MM.1S (cell line): ENCODE results near the gene KIF5A.
"Not testable (repeated sequence)": the region's sequence is repeated elsewhere in the genome, so short reads cannot be mapped to it uniquely, and the experiment has no call there.

Experiments used
- DNase-seq: peaks from one replicate; pipeline ENCODE4 v3.0.0-alpha.2; 2015
- H2AFZ ChIP-seq: fragments of 300-600 bp; sonication (generic); 2 replicates; pipeline ENCODE4 v1.6.0; 2016; ENCODE audit warnings: antibody characterized with exemption, low read length
- H3F3A ChIP-seq: fragments of 300-600 bp; sonication (generic); 2 replicates; pipeline ENCODE4 v1.6.1; 2016; ENCODE audit warnings: mild to moderate bottlenecking, antibody characterized with exemption, low read length, moderate library complexity, mixed read lengths; ENCODE audit not compliant: insufficient read depth
- H3K27ac ChIP-seq: fragments of 300-600 bp; sonication (generic); 2 replicates; pipeline ENCODE4 v1.5.1; 2016; ENCODE audit warnings: mild to moderate bottlenecking, low read length
- H3K27me3 ChIP-seq: fragments of 300-600 bp; sonication (generic); replicated peaks from 2 replicates; pipeline ENCODE4 v1.6.0; 2016; ENCODE audit warnings: low read length; ENCODE audit not compliant: insufficient read depth
- H3K36me3 ChIP-seq: fragments of 300-600 bp; sonication (generic); replicated peaks from 2 replicates; pipeline ENCODE4 v1.6.1; 2016; ENCODE audit warnings: mild to moderate bottlenecking, low read length, mixed read lengths; ENCODE audit not compliant: insufficient read depth
- H3K4me1 ChIP-seq: fragments of 300-600 bp; sonication (generic); 2 replicates; pipeline ENCODE4 v1.6.1; 2016; ENCODE audit warnings: low read length, mixed read lengths
- H3K4me2 ChIP-seq: fragments of 300-600 bp; sonication (generic); 2 replicates; pipeline ENCODE4 v1.6.0; 2016; ENCODE audit warnings: low read depth, low read length
- H3K4me3 ChIP-seq: fragments of 300-600 bp; sonication (generic); 2 replicates; pipeline ENCODE4 v1.5.1; 2016; ENCODE audit warnings: low read length, mixed read lengths
- H3K79me2 ChIP-seq: fragments of 300-600 bp; sonication (generic); 2 replicates; pipeline ENCODE4 v1.6.1; 2016; ENCODE audit warnings: mixed run types, low read length, mixed read lengths
- H3K9ac ChIP-seq: fragments of 300-600 bp; sonication (generic); 2 replicates; pipeline ENCODE4 v1.6.1; 2016; ENCODE audit warnings: low read length, mixed read lengths
- H3K9me2 ChIP-seq: fragments of 300-600 bp; sonication (generic); replicated peaks from 2 replicates; pipeline ENCODE4 v1.6.1; 2016; ENCODE audit warnings: mild to moderate bottlenecking, low read length, mixed read lengths; ENCODE audit not compliant: insufficient read depth
- H3K9me3 ChIP-seq: fragments of 300-600 bp; sonication (generic); replicated peaks from 2 replicates; pipeline ENCODE4 v1.6.1; 2016; ENCODE audit warnings: mild to moderate bottlenecking, low read length, mixed read lengths; ENCODE audit not compliant: insufficient read depth
- H4K20me1 ChIP-seq: fragments of 300-600 bp; sonication (generic); 2 replicates; pipeline ENCODE4 v1.6.1; 2016; ENCODE audit warnings: mild to moderate bottlenecking, low read length, moderate library complexity, mixed read lengths; ENCODE audit not compliant: insufficient read depth
- EZH2 ChIP-seq: fragments of 300-600 bp; sonication (generic); optimal IDR thresholded peaks from 2 replicates; pipeline ENCODE3; 2017; ENCODE audit warnings: low read depth, mild to moderate bottlenecking, antibody characterized with exemption, low read length, mixed read lengths
- EZH2phosphoT487 ChIP-seq: fragments of 300-600 bp; sonication (generic); IDR thresholded peaks from 2 replicates; pipeline ENCODE4 v1.6.1; 2018; ENCODE audit warnings: antibody characterized with exemption, low read length
- TF ChIP-seq, protein P1 (sequence below): fragments of 300-600 bp; sonication (generic); IDR thresholded peaks from 2 replicates; pipeline ENCODE4 v1.5.1; 2016; ENCODE audit warnings: antibody characterized with exemption, low read length, mixed read lengths

The KIF5A gene

DNA sequence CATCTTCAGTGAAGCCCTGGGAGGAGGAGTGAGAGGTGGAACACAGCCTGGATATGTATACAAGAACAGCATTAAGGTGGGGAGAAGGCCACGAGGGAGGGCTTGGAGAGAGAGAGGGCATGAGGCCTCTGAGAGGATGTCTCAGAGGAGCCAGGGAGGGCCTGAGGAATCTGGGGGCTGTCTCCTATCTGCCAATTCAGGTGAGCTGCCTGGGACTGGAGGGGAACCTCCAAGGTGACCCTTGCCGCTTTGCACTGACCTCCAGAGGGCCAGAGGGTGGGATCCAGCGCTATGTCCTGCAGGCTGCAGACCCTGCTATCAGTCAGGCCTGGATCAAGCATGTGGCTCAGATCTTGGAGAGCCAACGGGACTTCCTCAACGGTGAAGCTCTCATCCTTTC, 65.8 kb downstream of the KIF5A start:
- Histone ChIP-seq H3K9ac (no peak overlapping the region), H3K4me1 (peaks cover 5% of the 10 kb centered on the region; the same call in 1 of the 2 replicates), H3K27me3 (peaks cover 27% of the 10 kb centered on the region), H3K79me2 (no peaks in the 10 kb centered on the region), H3K4me2 (no peak overlapping the region), H3K36me3 (no peaks in the 10 kb centered on the region), H3K27ac (no peak overlapping the region), H3K9me2 (no peaks in the 10 kb centered on the region), H3K9me3 (no peaks in the 10 kb centered on the region), H3F3A (no peaks in the 10 kb centered on the region), H3K4me3 (no peak overlapping the region), H2AFZ (no peak overlapping the region), H4K20me1 (no peaks in the 10 kb centered on the region)
- TF ChIP-seq, protein P1, sequence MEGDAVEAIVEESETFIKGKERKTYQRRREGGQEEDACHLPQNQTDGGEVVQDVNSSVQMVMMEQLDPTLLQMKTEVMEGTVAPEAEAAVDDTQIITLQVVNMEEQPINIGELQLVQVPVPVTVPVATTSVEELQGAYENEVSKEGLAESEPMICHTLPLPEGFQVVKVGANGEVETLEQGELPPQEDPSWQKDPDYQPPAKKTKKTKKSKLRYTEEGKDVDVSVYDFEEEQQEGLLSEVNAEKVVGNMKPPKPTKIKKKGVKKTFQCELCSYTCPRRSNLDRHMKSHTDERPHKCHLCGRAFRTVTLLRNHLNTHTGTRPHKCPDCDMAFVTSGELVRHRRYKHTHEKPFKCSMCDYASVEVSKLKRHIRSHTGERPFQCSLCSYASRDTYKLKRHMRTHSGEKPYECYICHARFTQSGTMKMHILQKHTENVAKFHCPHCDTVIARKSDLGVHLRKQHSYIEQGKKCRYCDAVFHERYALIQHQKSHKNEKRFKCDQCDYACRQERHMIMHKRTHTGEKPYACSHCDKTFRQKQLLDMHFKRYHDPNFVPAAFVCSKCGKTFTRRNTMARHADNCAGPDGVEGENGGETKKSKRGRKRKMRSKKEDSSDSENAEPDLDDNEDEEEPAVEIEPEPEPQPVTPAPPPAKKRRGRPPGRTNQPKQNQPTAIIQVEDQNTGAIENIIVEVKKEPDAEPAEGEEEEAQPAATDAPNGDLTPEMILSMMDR, result no peak
- TF ChIP-seq EZH2phosphoT487 (no peak), EZH2 (no peak)
- DNase-seq, result no peak

DNA sequence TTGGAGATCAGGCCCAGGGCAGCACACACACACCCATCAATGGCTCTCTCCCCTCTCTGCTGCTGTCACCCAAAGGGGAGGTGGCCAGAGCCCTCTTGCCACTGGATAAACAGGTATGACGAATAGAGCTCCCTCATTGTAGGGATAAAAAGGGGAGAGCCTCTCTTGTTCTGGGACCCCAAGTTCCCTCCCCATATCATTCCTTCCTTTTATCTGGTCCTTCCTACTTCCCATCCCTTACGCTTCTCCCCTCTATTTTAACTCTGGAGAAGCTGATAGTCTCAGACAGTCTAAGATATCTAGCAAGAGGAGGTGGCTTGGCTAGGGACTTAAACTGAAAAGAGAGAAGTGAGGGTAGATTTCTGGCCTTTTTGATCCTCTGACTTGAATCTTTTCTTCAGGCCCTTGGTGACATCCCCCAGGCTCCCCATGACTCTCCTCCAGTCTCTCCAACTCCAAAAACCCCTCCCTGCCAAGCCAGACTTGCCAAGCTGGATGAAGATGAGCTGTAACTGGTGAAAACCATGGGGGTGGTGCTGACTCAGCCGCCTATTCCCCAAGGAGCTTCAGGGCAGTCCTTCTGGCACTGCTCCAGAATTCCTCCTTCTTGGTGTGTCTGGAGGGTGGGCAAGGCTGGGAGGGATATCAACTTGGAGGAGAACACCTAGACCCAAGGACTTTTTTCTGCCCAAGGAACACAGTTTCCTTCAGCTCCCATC, 66.7 kb downstream of the KIF5A start:
- Histone ChIP-seq H3K36me3 (no peaks in the 10 kb centered on the region), H2AFZ (no peak overlapping the region), H3K9me3 (no peaks in the 10 kb centered on the region), H3K79me2 (no peaks in the 10 kb centered on the region), H3K27ac (no peak overlapping the region), H3K4me3 (no peak overlapping the region), H3K4me2 (no peak overlapping the region), H3K9ac (no peak overlapping the region), H3F3A (no peaks in the 10 kb centered on the region), H3K9me2 (no peaks in the 10 kb centered on the region), H4K20me1 (no peaks in the 10 kb centered on the region), H3K27me3 (peaks cover 36% of the 10 kb centered on the region), H3K4me1 (peaks cover 10% of the 10 kb centered on the region)
- no peak for DNase-seq
- TF ChIP-seq, protein P1, result no peak
- TF ChIP-seq EZH2 (no peak), EZH2phosphoT487 (no peak)

DNA sequence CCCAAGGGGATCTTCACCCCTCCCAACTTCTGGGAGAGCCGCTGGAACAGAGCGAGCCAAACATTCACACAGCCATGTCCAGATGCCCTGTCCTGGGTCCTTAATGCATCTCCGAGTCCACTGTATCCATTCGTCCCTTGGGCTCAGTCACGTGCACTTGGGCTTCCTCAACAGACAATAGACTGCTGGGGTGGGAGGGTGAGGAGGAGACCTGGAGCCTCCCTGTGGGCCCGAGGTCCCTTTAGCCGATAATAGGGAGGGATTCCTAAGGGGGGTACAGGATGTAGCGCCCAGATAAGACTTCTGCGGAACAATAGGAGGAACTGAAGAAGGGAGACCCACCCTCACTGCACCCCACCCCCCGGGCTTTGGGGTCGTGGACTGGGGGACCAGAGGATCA, 68.1 kb downstream of the KIF5A start:
- H3F3A ChIP-seq, result no peaks in the 10 kb centered on the region
- H3K9ac ChIP-seq, result no peak overlapping the region
- no peak overlapping the region for H2AFZ ChIP-seq
- DNase-seq, result no peak
- no peaks in the 10 kb centered on the region for H3K36me3 ChIP-seq
- no peak overlapping the region for H3K4me2 ChIP-seq
- no peaks in the 10 kb centered on the region for H4K20me1 ChIP-seq
- H3K4me1 ChIP-seq, result peaks cover 11% of the 10 kb centered on the region
- H3K79me2 ChIP-seq, result no peaks in the 10 kb centered on the region
- TF ChIP-seq, protein P1, result no peak
- TF ChIP-seq EZH2phosphoT487 (no peak), EZH2 (no peak)
- H3K9me2 ChIP-seq, result no peaks in the 10 kb centered on the region
- H3K27me3 ChIP-seq, result peaks cover 43% of the 10 kb centered on the region
- H3K9me3 ChIP-seq, result no peaks in the 10 kb centered on the region
- H3K4me3 ChIP-seq, result no peak overlapping the region
- no peak overlapping the region for H3K27ac ChIP-seq

DNA sequence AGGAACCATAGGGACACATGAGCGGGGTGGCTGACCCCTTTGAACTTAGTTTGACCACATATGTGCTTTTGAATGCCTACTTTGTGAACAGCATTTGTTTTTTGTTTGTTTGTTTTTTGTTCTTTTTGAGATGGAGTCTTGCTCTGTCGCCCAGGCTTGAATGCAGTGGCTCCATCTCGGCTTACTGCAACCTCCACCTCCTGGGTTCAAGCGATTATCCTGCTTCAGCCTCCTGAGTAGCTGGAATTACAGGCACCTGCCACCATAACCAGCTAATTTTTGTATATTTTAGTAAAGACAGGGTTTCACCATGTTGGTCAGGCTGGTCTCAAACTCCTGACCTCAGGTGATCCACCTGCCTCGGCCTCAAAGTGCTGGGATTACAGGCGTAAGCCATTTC, 68.6 kb downstream of the KIF5A start:
- H4K20me1 ChIP-seq, H3K27ac ChIP-seq, H3K4me3 ChIP-seq, H3F3A ChIP-seq, H3K79me2 ChIP-seq, H3K9ac ChIP-seq, H2AFZ ChIP-seq, H3K9me3 ChIP-seq, H3K36me3 ChIP-seq, DNase-seq, H3K9me2 ChIP-seq, H3K4me2 ChIP-seq: not testable (repeated sequence)
- Histone ChIP-seq H3K27me3 (peaks cover 45% of the 10 kb centered on the region), H3K4me1 (peaks cover 11% of the 10 kb centered on the region)
